ENCODE data around the gene ARHGEF1.

- TF ChIP-seq CTCF (IDR thresholded peaks at IDR 0.05; ENCODE audit: insufficient read depth, low read depth, low read length) (no peak), EZH2 (IDR thresholded peaks at IDR 0.05; ENCODE audit: insufficient read depth, low read length) (no peak)
These were observed 35.5 kb upstream of the ARHGEF1 start for GRCh38 chr19:41847351-41848105.

All from astrocyte (in vitro differentiated cells and primary cell).